Stimulated activated CD8-positive, alpha-beta memory T cell treated with anti-CD3 and anti-CD28 coated beads, Interleukin-4, amount 100 ng/mL, for 24 hours (primary cell): ENCODE data around the gene CPSF6.
A peak's percentile ranks its signal among the peaks of the same experiment; 100 is the strongest.
"Not testable (repeated sequence)": the region's sequence is repeated elsewhere in the genome, so short reads cannot be mapped to it uniquely, and the experiment has no call there.

ENCODE experiments used
- DNase-seq: peaks from one replicate; pipeline ENCODE4 v3.0.0-alpha.2; 2020; ENCODE audit warnings: low read depth

CPSF6 gene, protein sequence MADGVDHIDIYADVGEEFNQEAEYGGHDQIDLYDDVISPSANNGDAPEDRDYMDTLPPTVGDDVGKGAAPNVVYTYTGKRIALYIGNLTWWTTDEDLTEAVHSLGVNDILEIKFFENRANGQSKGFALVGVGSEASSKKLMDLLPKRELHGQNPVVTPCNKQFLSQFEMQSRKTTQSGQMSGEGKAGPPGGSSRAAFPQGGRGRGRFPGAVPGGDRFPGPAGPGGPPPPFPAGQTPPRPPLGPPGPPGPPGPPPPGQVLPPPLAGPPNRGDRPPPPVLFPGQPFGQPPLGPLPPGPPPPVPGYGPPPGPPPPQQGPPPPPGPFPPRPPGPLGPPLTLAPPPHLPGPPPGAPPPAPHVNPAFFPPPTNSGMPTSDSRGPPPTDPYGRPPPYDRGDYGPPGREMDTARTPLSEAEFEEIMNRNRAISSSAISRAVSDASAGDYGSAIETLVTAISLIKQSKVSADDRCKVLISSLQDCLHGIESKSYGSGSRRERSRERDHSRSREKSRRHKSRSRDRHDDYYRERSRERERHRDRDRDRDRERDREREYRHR

DNA sequence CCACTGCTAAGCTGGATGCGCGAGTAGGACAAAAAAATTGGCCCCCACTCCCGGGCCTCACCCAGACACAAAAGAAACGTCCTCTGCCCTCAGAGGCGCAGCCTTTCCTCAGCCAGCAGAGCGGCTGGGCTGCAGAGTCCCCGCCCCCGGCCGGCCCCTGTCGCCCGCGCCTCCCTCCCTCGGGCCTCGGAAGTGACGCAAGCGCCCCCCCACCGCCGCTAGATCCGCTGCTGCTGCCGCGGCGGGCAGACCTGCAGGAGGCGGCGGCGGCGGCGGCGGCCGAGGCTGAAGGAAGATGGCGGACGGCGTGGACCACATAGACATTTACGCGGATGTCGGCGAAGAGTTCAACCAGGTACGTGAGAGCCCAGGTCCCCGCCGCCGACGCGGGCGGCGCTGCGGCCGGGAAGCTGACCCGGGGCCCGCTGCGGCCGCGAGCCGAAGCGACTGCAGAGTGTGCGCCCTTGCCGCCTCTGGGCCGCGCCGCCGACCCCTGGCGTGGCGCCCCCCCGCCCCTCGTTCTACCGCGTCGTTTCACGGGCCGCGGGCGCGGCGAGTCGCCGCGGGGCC is at the start of gene CPSF6:
CPSF6 (plus strand) TSS at position 218 of the 570 bp plus-strand sequence; CDS start at position 296, 78 bp downstream.
- DNase-seq, result peak; percentile 97

DNA sequence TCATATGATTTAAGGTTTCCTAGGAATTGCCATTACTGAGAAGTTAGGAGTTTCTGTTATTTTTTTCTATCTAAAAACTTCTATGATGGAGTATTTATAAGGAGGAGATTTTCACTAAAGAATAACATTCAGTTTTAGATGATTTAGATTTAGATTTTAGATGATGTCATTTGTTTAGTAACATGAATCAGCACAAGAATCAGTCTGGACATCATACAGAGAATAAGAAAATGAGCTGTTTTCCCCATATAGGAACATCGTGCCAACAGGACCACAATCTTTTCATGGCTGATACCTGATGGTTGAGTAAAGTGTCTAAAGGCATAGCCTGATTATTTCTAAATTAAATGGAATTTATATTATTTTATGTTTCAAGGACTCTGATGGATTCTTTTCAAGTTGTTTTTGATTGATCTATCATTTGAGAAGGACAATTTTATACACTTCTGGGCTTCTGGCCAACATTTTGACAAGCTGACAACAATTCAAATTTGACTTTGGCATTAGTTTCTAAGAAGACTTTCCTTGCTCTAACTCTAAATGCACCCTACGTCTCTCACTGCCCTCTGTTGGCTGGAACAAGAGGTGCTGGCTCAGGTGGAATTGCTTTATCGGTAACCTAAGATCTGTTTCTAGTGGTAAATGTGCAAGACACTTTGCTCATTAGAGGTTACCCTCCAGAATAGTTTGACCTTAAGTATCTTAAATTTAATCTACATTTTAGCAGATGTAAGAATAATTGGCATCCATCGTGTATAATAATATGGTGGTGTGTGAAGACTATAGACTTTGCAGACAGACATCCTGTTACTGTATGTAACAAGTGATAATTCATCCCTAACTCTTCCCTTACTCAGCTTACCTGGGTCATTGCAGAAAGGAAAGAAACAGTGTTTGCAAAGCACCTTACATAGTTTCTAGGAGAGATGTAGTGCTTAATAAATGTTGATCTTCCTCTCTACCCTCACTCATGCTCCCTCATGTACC is 42.8 kb upstream of the CPSF6 start:
- no peak for DNase-seq

DNA sequence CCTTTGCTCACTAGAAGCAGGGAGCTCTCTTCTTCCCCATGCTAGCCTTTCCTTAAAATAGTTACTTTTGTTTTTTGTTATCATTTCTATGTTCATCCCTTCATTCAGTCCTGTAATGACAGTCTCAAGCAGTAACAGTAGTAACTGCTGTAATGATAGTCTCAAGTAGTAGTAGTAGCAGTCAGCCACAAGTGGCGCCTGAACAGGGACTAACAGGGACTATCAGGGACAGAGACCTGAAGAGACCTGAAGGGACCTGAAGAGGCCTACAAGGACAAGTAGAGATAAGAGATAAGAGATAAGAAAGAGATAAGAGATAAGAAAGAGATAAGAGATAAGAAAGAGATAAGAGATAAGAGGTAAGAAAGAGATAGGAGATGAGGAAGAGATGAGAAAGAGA is 39.4 kb upstream of the CPSF6 start:
- not testable (repeated sequence) for DNase-seq

DNA sequence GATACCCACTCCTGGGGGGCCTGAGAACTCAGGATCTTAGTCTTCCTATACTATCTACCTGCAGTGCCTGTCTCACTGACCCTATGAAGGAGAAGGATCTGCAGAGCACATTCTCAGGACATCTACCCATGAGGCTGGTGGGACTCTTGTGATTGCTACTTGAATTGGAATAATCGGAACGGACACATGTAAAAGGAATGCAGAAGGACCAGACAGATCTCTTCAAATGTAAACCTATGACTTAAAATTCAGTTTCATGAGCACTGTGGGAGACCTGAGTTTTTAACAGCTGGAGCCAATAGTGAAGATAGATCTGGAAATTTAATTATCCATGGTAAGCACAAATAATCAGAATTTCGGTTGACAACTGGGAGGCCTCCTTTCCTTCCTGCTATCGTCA is 35.2 kb upstream of the CPSF6 start:
- no peak for DNase-seq

DNA sequence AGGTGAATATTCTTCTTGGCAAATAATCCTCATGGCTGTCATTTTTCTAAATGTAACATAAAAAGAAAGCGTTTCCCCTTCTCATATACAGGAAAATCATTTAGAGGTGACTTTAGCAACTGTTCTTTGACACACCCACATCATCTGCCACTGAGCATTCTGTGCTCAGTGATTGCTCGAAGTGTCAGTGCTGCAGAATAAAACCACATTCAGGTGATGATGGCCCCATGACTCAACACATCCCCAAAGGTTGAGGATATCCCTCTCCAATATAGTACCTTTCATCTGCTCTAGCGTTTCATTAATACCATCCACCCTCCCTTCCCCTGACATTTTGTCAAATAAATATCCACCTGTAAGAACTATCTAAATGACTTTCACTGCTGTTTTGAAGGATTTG is 28.7 kb upstream of the CPSF6 start:
- DNase-seq, result no peak

DNA sequence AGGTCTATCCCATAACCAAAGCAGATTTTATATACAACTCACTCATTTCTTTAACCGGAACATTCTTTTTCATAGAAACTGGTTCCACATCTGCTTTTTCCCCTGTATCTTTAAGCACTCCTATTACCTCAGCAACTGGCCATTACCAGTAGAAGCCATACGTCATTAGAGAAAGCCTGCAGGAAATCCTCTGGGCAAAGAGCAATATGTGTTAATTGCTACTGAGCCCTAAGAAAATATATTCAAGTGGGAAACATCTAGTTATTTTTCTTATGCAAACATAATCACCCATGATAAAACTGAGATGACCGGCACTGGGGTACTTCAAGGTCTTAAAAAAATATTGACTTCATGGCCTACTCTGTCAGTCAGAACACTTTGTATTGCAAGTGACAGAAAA is 28.2 kb upstream of the CPSF6 start:
- no peak for DNase-seq

DNA sequence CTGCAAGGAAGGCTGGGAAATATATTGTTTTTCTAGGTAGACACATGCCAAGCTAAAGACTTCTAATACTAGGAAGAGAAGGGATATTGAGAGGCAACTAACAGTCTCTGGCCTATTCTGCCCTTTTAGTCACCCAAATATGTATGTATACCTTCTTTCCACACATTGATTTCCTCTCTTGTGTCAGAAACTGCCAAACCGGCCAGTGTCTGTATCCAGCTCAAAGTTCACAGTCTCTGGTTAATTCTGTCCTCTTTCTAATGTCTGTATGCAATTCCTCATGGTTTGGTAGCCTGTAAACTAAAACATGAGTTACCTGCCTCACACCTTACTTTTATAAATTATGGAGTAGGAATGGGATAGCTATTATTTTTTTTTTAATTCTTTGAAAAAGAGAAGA is 25.2 kb upstream of the CPSF6 start:
- no peak for DNase-seq

DNA sequence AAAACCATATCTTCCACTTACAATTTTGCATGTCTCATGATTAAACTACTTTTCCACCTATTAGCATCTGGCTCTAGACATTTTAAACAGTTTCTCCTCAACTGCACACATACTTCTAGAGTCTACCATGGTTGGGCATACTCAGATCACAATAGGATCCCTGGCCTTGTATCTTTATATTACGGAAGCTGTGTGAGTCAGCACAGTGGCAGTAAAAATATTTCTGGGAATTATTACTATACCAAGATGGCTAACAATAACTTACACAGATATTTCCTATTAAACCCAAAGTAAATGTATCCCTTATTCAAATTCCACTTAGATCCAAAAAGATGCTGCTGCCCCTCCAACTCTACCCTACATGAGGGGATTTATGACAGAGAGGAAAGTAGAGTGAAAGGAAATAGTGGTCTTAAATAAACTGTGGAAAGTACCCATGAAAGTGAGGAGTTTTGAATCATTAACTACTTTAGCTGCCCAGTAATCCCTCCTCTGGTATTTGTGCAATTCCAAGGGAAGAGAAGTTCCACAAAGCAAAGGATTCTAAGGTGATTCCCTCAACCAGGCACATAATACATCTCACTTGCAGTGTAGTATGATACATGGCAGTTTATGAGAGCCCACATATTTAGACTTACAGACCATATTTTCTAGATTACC is 14.0 kb upstream of the CPSF6 start:
- no peak for DNase-seq

DNA sequence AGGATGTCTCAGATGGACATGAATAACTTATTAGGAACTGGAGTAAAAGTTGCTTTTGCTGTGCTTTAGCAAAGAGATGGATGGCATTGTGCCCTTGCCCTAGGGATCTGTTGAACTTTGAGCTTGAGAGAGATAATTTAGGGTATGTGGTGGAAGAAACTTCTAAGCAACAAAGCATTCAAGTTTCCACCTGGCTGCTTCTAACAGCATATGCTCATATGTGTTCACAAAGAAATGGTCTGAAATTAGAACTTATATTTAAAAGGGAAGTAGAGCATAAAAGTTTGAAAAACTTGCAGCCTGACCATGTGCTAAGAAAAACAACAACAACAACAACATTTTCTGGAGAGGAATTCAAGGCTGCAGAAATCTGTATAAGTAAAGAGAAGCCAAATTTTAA is 7.9 kb upstream of the CPSF6 start:
- no peak for DNase-seq

DNA sequence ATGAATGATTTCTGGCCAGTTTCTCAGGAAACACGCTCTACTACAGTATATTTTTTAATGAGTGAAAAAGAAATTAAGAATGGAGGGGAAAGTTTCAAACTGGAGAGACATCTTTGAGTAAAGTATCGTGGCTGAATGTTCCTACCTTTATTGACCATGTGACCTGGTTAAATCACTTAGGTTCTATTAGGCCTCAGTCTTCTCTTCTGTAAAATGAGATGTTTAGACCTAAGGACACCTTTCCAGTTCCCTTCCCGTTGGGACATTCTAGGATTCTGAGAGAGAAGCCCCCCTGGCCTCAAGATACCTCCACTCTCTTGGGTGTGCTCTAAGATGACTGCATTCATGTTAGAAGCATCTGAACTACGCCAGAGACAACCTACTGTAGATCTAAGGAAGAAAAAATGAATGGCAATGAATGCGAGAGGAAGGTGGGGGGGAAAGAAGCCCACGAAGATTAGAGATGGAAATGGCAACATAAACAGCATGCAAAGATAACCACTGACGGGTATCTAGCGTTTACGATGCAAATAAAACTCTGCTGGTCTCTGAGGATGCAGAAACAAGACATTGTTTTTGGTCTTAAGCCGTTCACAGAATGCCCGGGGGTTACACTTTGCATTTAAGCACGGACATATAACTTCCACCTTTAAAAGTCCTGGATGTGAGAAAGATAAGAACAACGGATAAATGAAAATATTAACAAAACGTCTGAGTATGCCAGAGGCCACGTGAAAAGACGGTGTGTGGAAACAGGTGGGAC is 599 bp upstream of the CPSF6 start:
- DNase-seq, result no peak

DNA sequence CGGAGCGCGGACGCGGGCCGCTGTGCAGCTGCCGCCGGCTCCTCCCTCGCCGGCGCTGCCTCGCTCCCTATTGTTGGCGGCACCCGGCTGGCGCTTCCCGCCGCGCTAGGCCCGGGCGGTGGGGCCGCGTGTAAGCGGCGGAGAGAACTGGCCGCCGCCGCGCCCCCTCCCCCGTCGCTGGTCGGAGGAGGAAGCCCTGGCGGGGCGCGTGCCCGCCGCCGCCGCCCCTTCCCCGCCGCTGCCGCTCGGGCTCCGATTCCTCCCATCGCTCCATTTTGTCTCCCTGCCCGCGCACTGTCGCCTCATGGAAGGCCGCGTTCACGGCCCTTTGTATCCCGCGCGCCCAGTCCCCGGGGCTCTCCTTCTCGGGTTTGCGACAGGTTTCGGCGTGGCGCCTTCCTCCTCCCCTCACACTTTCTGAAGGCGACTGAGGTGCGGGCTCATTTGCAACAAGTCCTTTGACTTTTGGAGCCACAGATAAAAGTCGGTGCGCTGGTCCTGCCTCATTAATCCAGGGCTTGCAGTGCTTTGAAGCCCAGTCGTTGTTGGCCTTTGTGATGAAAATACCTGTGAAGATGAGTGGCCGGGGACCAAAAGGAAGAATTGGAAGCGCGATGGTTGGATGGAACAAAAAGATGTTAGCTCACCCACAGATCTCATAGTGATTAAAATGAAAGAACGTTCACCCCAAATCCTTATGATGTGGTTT is 707 bp downstream of the CPSF6 start:
- peak; percentile 19 for DNase-seq

DNA sequence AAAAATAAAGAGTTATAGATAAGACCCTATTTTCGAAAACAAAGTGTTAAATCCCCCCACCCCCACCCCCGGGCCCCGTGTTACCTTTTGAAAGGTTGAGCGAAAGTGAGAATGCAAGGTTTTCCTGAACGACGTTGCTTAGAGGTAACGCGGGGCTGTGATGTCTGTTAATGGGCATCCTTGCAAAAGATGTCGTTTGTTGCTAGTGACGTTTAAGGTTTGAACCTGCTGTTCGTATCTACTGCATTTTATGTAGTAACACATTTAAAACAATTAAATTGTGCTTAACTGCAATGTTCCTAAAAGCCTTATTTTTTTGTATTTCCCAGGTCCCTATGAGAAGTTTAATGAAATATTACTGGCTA is 1.2 kb downstream of the CPSF6 start:
- DNase-seq, result peak; percentile 14

DNA sequence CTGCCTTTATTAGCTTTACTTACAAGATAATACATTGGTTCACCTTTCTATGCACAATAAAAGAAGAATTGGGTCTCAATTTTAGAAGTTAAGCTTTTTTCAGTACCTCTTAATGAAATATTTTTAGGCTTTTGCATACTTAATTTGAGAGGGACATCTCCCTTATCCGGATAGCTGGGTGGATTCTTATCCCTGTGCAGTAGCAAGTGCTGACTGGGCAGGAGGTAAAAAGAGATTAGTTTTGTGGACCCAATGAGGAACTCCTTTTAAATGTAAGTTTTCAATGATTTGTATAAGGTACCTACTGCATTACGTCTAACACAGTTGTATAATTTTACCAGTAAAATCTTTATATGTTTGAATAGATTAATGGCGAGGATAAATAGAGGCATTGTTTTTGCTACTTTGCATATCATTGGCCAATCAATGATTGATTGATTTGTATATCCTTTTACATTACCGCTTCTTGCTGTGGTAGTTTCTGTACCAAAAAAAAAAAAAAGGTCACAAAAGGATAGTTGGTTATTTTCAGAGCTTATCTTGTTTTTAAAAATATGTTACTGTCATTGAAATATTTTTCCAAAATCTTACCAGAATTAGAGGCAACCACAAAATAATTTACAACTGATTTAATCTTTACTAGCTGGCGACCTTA is 2.2 kb downstream of the CPSF6 start:
- DNase-seq, result no peak

DNA sequence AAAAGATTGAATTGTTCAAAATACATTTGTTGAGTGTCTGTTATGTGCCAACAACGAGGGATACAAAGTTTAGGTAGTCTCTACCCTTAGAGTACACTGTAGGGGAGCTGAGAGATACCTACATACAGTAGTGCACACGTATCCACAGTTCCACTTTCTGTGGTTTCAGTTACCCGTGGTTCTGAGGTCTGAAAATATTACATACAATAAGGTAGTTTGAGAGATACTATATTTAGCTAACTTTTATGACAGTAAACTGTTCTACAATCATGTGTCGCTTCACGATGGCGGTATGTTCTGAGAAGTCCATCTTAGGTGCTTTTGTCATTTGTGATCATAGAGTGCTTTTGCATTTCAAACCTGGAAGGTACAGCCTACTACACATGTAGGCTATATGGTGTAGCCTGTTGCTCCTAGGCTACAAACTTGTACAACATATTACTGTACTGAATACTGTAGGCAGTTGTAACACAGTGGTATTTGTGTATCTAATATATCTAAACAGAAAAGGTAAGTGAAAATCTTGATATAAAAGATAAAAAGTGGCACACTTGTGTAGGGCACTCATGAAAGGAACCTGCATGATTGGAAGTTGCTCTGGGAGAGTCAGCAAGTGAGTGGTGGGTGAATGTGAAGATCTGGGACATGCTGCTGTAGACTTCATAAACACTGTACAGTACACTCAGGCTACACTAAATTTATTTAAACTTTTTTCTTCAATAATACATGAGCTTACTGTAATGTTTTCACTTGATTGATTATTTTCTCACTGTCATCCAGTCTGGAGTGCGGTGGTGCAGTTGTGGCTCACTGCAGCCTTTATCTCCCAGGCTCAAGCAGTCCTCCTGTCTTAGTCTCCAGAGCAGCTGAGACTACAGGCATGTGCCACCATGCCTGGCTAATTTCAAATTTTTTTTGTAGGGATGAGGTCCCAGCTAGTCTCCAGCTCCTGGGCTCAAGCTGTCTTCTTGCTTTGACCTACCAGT is 4.0 kb downstream of the CPSF6 start:
- DNase-seq, result no peak

DNA sequence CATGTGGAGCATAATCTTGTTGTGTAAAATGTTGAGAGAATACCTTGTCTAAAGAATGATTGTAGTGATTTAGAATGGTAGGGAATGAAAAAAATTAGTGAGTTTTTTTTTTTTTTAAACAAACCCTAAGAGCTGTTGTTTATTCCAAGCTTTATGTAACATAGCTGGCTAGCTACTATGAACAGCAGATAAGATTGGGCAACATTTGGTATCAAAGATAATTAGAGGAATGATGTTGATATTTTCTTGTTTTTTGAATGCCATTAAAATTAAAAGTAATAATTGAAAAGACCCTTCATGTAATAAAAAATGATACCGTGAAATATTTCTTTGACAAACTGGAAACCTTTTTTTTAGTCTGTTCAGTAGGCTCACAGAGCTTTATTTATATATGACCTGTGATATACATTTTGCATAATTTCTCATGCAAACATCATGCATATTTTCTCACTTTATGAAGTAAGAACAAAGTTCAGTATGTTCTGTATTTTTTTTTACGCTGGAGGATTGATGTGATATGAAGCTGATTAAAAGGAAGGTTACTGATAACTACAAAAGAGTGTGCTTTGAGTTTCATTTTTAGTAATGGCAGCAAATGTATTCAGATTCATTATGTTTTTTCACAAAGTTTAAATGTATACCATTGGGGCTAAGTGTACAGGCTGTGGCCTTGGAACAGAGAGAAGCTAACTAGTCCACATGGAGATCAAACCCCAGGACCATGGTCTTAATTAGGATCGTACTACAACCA is 8.1 kb downstream of the CPSF6 start:
- no peak for DNase-seq

DNA sequence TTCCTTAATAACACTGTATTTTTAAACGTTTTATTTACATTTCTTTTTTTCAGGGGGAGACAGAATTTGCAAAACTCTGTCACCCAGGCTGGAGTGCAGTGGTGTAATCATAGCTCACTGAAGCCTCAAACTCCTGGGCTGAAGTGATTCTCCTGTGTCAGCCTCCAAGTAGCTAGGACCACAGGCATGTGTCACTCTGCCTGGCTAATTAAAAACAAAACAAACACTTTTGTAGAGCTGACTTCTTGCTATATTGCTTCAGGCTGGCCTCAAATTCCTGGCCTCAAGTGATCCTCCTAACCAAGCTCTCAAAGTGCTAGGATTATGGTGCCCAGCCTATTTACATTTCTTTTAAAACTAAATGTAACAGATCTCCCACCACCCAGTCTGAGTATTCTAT is 12.7 kb downstream of the CPSF6 start:
- no peak for DNase-seq

DNA sequence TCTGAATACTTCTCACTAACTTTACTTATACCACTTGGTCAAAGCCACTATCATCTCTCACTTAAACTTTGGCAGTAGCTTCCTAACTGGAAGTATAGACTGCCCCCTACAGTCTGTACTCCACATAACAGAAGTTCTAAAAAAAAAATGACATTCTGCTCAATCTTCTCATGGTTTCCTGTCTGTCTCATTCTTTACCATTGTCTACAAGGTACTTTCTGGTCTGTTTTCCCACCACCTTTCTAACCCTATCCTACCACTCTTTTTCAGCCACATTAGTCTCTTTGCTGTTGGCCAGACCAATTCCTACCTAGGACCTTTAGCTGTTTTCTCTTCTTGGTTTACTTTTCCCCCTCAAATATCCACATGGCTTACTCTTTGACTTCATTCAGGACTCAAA is 14.7 kb downstream of the CPSF6 start:
- DNase-seq, result no peak

DNA sequence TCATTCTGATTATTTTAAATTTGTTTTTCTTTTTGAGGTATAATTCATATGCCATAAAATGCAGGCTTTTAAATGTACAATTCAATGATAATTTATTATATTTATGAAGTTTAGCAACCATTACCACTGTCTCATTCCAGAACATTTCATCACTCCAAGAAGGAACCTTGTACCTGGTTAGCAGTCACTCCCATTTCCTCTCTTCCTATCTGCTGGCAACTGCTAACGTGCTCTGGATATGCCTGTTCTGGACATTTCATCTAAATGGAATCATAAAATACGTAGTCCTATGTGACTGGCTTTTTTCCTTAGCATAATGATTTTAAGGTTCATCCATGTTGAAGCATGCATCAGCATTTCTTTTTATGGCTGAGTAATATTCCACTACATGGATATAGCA is 15.5 kb downstream of the CPSF6 start:
- no peak for DNase-seq
